BJ (cell line): ENCODE measurements around the gene SLC44A3. TPM values are rescaled to one million over a fixed set of nuclear protein-coding genes. Genes with fewer than 3 reads are reported as not detected.

Source experiments
- CTCF ChIA-PET: fragments of 350-600 bp; formaldehyde crosslinking; extraction: SDS; loops from one replicate; lab custom pipeline; 2021; ENCODE audit warnings: antibody characterized with exemption, inconsistent platforms; lab: Yijun Ruan, JAX
- POLR2A ChIA-PET: fragments of 300-600 bp; sonication (Branson Sonifier 250); formaldehyde crosslinking; extraction: SDS; loops from one replicate; lab custom pipeline; 2021; ENCODE audit warnings: antibody characterized with exemption; lab: Charles Lee
- DNase-seq: peaks from one replicate; pipeline ENCODE4 v3.0.0-alpha.2; 2011; ENCODE audit warnings: low read depth
- H3K27me3 ChIP-seq: 2 replicates; pipeline ENCODE4 v1.6.0; 2011; ENCODE audit warnings: low read length; ENCODE audit not compliant: control insufficient read depth, insufficient read depth
- H3K36me3 ChIP-seq: 2 replicates; pipeline ENCODE4 v1.5.1; 2011; ENCODE audit warnings: low read length; ENCODE audit not compliant: control insufficient read depth, insufficient read depth
- H3K4me3 ChIP-seq: 2 replicates; pipeline ENCODE4 v1.5.1; 2011; ENCODE audit warnings: low read depth, mild to moderate bottlenecking, control low read depth, low read length
- polyA plus RNA-seq: library from polyadenylated mRNA; depleted of rRNA; stranded (reverse); fragments of >200 nt; gene quantifications from 2 replicates; pipeline ENCODE4 v1.2.3, GENCODE V29; 2011
- TF ChIP-seq, protein P1 (sequence below): IDR thresholded peaks from 2 replicates; pipeline ENCODE4 v1.5.1; 2011; ENCODE audit warnings: low read depth, mild to moderate bottlenecking, control low read depth, inconsistent platforms, low read length, moderate library complexity; ENCODE audit not compliant: insufficient read depth

SLC44A3 gene
- polyA plus RNA-seq, 1 experiment = 1.1 TPM

DNA sequence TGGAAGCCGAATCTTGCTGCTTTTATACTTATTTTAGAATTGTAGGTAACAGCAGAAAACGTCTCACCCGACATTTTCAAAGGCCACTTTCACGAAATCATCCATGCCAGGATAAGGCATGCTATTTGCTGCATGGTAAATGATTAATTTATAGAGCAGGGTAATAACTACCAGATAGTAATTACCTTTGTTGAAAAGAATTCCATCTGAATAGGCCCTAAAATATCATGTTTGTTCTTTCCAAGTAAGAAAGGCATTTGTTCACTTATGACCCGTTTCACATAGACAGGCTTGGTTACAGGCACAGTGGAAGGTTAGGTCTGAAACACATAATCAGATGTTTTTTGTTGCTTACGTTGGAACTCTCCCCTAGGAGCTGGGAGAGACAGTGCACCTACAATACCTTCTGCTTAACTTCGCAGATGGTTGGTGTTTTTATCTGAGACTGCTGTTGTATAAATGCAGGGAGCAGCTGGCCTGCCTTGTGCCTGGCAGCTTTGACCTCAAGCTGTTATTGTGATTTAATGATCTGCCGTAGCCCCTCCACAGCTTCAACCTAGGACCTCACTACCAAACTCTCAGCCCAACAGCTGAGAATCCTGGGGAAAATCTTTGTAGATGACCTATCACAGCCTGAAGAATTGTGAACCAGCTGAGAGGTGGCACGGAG is 1.6 kb downstream of the SLC44A3 start:
- POLR2A ChIA-PET = no interaction called here
- Histone ChIP-seq H3K4me3 (no peak overlapping the region), H3K36me3 (no peaks in the 10 kb centered on the region), H3K27me3 (peaks cover 20% of the 10 kb centered on the region)
- no peak for DNase-seq
- CTCF ChIA-PET = interaction anchor here (0.8 to 2.9 kb wide), 3 partner anchors 12 to 219 kb away, joined by 3 to 11 read pairs (median 5); no protein-coding TSS in a partner anchor
- TF ChIP-seq, protein P1, sequence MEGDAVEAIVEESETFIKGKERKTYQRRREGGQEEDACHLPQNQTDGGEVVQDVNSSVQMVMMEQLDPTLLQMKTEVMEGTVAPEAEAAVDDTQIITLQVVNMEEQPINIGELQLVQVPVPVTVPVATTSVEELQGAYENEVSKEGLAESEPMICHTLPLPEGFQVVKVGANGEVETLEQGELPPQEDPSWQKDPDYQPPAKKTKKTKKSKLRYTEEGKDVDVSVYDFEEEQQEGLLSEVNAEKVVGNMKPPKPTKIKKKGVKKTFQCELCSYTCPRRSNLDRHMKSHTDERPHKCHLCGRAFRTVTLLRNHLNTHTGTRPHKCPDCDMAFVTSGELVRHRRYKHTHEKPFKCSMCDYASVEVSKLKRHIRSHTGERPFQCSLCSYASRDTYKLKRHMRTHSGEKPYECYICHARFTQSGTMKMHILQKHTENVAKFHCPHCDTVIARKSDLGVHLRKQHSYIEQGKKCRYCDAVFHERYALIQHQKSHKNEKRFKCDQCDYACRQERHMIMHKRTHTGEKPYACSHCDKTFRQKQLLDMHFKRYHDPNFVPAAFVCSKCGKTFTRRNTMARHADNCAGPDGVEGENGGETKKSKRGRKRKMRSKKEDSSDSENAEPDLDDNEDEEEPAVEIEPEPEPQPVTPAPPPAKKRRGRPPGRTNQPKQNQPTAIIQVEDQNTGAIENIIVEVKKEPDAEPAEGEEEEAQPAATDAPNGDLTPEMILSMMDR = no peak

DNA sequence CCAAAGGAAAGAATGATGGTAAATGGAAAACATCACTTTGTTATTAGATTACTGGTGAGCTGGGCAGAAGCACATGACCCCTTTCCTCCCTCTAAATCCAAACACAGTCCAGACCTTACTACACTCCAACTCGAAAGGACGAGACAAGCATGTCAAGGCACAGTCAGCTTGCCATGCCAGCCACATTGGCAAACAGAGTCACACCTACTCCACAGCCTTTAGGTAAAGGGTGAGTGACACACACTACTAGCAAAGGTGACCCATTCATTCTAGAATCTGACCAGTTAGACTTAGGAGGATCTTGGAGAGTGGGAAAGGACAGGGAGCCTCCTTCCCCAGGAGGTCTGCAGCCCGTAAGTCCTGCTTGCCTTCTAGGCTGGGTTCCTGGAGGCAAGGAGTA is 3.0 kb downstream of the SLC44A3 start:
- H3K4me3 ChIP-seq = no peak overlapping the region
- H3K27me3 ChIP-seq = peaks cover 24% of the 10 kb centered on the region
- TF ChIP-seq, protein P1 = no peak
- ChIA-PET CTCF (interaction anchor here (1.0 kb wide), 1 partner anchor 341 kb away, joined by 3 read pairs; no protein-coding TSS in a partner anchor), POLR2A (no interaction called here)
- H3K36me3 ChIP-seq = no peaks in the 10 kb centered on the region
- no peak for DNase-seq

DNA sequence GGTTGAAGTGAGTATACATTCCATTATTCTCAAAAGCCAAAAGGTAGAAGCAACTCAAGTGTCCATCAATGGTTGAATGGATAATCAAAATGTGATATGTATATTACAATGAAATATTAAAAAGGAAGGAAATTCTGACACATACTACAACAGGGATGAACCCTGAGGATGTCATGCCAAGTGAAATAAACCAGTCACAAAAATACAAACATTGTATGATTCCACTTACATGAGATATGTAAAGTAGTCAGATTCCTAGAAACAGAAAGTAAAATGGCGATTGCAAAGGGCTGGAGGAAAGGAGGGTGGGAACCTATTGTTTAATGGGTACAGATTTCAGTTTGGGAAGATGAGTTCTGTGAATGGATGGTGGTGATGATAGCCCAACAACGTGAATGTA is 5.8 kb downstream of the SLC44A3 start:
- Histone ChIP-seq H3K36me3 (no peaks in the 10 kb centered on the region), H3K27me3 (peaks cover 19% of the 10 kb centered on the region), H3K4me3 (no peak overlapping the region)
- DNase-seq = no peak
- ChIA-PET CTCF (no interaction called here), POLR2A (no interaction called here)
- TF ChIP-seq, protein P1 = no peak

DNA sequence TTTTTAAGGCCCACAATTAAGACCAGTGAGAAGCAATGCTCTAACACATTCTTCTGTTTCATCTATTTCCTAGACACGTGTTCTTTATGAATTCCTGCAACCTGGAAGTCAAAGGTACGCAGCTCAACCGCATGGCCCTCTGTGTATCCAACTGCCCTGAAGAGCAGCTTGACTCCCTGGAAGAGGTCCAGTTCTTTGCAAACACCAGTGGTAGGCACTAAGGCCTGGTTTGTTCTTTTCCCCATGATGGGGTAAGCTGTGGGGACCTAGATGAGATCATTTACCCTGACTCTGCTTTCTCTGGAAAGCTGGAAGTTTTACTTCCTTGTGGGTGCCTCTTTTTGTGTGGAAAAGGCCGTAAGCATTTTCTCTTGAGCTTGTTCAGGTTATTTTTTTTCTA is 7.3 kb downstream of the SLC44A3 start:
- no peak for DNase-seq
- TF ChIP-seq, protein P1 = no peak
- Histone ChIP-seq H3K4me3 (no peak overlapping the region), H3K27me3 (peaks cover 17% of the 10 kb centered on the region), H3K36me3 (no peaks in the 10 kb centered on the region)
- ChIA-PET POLR2A (no interaction called here), CTCF (interaction anchor here (0.6 to 1.5 kb wide), 4 partner anchors 18 to 216 kb away, joined by 3 to 4 read pairs (median 3); no protein-coding TSS in a partner anchor)

DNA sequence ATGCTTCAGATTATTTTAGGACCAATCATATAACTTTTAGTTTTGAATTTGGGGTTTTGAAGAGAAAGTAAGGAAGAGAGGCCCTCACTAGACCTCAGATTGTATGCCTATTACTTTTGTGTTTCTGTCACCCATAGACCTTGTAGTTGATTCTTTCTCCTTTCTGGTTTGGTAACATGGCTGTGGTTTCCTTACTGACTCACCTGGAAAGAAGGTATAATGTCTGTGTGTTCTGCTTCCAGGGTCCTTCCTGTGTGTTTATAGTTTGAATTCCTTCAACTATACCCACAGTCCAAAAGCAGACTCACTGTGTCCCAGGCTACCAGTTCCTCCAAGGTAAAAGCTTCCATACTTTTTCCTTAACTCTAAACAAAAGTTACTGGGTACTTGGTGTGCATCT is 8.1 kb downstream of the SLC44A3 start:
- Histone ChIP-seq H3K4me3 (no peak overlapping the region), H3K27me3 (peaks cover 12% of the 10 kb centered on the region), H3K36me3 (no peaks in the 10 kb centered on the region)
- TF ChIP-seq, protein P1 = no peak
- CTCF ChIA-PET = interaction anchor here (1.4 to 1.5 kb wide), 2 partner anchors 17 to 26 kb away, joined by 3 to 4 read pairs; no protein-coding TSS in a partner anchor
- POLR2A ChIA-PET = no interaction called here
- no peak for DNase-seq
